GM12801 (cell line): ENCODE data around the gene NTN4.

Experiments
- TF ChIP-seq, protein P1 (sequence below): IDR thresholded peaks from one replicate; pipeline ENCODE4 v1.5.1; 2011; ENCODE audit warnings: control low read depth; ENCODE audit not compliant: insufficient read length; ENCODE audit errors: extremely low read depth

Gene NTN4

DNA sequence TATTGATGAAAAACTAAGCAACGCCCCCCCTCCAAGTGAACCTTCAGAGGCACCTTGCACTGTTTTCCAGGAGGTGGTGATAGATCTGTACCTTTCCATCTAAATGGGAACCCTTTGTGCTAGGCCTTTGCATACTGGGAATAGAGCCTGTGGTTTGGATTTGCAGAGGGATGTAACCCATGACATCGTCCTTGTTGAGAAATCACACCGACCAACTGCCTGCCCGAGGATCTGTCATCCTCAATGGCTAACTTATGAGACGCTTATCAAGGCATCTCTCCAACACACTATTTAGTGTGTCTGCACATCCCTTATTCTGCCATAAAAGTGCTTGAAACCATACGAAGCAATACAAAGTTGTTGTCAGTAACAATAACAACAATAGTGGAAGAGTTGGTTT, 22.9 kb downstream of the NTN4 start:
- TF ChIP-seq, protein P1, sequence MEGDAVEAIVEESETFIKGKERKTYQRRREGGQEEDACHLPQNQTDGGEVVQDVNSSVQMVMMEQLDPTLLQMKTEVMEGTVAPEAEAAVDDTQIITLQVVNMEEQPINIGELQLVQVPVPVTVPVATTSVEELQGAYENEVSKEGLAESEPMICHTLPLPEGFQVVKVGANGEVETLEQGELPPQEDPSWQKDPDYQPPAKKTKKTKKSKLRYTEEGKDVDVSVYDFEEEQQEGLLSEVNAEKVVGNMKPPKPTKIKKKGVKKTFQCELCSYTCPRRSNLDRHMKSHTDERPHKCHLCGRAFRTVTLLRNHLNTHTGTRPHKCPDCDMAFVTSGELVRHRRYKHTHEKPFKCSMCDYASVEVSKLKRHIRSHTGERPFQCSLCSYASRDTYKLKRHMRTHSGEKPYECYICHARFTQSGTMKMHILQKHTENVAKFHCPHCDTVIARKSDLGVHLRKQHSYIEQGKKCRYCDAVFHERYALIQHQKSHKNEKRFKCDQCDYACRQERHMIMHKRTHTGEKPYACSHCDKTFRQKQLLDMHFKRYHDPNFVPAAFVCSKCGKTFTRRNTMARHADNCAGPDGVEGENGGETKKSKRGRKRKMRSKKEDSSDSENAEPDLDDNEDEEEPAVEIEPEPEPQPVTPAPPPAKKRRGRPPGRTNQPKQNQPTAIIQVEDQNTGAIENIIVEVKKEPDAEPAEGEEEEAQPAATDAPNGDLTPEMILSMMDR: no peak

DNA sequence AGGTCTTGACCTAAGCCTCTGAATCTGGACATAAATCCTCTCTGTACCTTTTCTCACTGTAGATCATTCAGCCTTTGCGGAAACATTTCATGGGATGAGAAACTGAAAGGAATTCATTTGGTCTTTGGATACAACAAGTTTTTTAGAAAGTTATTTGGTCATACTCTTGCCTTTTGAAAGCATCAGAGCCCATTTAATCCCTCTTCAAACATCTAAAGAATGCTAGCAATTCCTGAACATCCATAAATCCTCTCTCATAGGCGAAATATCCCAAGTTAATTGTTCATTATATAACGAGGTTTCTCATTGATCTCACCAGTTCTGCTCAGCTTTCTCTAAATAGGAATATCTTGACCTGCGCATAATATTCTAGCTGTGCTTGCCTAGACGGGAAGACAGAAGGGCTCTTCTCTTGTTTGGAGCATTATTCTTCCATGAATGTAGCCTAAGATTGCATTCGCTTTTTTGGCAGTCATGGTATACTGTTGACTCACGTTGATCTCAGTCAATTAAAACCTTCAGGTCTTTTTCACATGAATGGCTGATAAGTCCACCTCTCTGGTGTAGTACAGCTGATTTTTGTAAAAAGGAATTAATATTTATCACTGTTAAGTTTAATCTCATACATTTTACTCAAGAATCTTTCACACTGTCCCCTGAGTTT, 24.1 kb downstream of the NTN4 start:
- TF ChIP-seq, protein P1: no peak

DNA sequence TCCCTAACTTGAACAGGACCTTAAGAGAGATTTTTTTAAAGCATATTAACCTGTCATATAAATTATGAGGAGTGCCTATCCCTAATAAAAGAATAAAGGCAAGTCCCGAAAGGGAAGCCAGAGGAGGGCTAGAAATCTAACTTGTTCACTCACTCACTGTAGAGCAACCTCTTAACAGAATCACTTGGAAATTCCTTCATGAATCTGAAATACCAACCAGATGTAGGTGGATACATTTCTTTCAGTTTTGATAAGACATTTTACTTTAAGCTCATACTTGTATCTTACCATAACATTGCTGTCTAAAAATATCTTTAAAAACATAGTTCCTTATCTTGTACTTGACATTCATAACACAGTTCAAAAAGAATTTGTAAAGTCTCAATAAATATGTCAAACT, 25.7 kb downstream of the NTN4 start:
- TF ChIP-seq, protein P1: no peak

DNA sequence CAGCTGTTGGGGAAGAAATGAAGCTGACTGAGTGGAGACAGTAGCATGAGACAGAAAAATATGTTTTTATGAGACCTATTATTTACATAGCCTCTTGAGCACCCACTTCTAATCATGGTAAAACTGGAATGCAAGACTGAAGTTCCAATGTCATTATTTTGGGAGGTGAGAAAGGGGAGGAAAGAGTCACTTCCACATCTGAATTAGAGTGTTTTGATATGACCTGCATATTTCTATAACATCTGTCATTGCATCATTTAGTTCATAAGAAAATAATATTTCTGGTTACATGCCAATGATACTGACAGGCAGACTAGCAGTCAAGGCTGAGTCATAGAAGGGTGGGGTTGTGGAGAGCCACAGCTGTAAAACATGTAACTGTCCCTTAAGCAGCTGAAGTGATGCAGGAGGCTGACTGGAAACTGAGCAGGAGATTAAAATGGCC, 26.7 kb downstream of the NTN4 start:
- TF ChIP-seq, protein P1: no peak

DNA sequence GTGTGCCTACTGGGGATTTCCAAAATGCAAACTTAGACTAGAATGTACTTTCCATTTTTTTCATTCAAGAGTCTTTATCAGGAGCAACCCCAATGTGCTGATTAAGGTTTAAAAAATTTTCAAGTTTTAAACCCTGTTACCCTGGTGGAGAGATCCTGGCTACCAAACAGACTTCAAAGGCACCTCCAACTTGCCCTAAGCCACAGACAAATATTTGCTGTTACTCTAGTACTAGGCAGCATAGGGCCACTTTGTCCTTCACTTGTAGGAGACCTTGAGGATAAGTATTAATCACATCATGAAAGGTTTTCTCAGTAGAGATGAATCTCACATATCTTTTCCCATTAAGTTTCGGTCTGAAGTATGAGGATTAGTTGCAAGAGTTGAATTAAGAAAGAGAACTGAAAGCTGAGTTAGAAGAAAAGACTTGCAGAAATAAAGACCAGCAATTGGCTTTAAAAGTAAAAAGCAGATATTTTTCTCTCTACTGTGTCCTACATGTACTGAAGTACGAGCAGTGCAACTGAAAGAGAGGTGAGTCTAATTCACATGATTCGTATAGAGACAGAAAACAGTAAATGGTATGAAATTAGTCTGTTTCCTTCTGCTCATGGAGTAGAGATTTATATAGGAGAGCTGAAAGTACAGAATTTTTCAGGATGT, 28.3 kb downstream of the NTN4 start:
- TF ChIP-seq, protein P1: no peak

DNA sequence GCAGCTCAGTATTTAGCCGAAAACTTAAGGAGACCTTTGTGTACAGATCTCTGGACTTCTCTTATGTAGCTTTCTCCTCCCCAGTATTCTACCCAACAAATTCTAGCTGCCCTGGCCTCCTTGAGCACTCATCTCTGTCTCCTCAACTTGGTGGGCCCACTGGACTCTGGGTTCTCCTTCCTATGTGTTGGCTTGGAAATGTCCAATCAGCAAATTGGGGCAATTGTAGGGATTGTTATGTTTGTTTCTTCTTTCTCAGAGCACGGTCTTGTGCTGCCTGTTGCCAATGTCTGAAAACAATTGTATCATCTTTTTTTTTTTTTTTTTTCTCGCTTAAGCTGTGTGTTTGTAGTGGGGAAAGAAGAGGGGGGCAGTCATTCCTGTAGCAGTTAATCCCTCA, 30.2 kb downstream of the NTN4 start:
- TF ChIP-seq, protein P1: no peak

DNA sequence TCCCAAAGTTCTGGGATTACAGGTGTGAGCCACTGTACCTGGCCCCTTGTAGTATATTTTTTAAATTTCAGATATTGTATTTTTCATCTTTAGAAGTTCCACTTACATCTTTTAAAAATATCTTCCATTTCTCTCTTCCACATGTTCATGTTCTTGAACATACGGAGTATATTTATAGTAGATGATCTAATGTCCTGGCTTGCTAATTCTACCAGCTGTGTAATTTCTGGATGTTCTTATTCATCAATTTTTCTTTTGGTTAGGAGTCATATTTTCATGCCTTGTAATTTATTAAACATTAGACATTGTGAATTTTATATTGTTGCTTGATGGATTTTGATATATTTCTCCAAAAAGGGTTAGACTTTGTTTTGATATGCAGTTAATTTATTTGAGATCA, 30.8 kb downstream of the NTN4 start:
- TF ChIP-seq, protein P1: no peak
